PC-3 (cell line): Measurements from ENCODE around the gene CDH4. TPM values are rescaled to one million over a fixed set of nuclear protein-coding genes. Genes with fewer than 3 reads are reported as not detected.

Experiments
- ATAC-seq: fragments of 200-7000 bp; cut with Tn5 transposase; 2 replicates; pipeline ENCODE4 v1.9.1; 2020; ENCODE audit warnings: mild to moderate bottlenecking, moderate library complexity
- BruUV-seq: library from RNA; stranded (reverse); fragments of 400-500 nt; replicated peaks from 2 replicates; lab custom pipeline; 2021; lab: Mats Ljungman, UMichigan
- CTCF ChIA-PET: fragments of 300-600 bp; sonication (Branson Sonifier 250); formaldehyde crosslinking; loops from one replicate; lab custom pipeline; 2022; ENCODE audit warnings: antibody characterized with exemption; lab: Charles Lee
- POLR2A ChIA-PET: fragments of 300-600 bp; sonication (Branson Sonifier 250); formaldehyde crosslinking; loops from one replicate; lab custom pipeline; 2022; ENCODE audit warnings: antibody characterized with exemption; ENCODE audit not compliant: unreplicated experiment; lab: Charles Lee
- DNase-seq: peaks from one replicate; pipeline ENCODE4 v3.0.0-alpha.2; 2015
- H2AFZ ChIP-seq: fragments of 300-600 bp; sonication (generic); 2 replicates; pipeline ENCODE4 v1.6.0; 2016; ENCODE audit warnings: antibody characterized with exemption, low read length
- H3F3A ChIP-seq: fragments of 300-600 bp; sonication (generic); one replicate; pipeline ENCODE4 v1.6.0; 2017; ENCODE audit warnings: antibody characterized with exemption, low read length, control low read depth, mild to moderate bottlenecking; ENCODE audit not compliant: unreplicated experiment
- H3K27ac ChIP-seq: fragments of 300-600 bp; sonication (generic); 2 replicates; pipeline ENCODE4 v1.5.1; 2016; ENCODE audit warnings: mild to moderate bottlenecking, low read length
- H3K27me3 ChIP-seq: fragments of 300-600 bp; sonication (generic); 2 replicates; pipeline ENCODE4 v1.6.1; 2016; ENCODE audit warnings: low read length, mixed read lengths
- H3K36me3 ChIP-seq: fragments of 300-600 bp; sonication (generic); 2 replicates; pipeline ENCODE4 v1.6.1; 2016; ENCODE audit warnings: low read depth, mixed run types, low read length, mixed read lengths
- H3K4me1 ChIP-seq: fragments of 300-600 bp; sonication (generic); 2 replicates; pipeline ENCODE4 v1.5.1; 2016; ENCODE audit warnings: low read length; ENCODE audit not compliant: insufficient read depth
- H3K4me2 ChIP-seq: fragments of 300-600 bp; sonication (generic); 2 replicates; pipeline ENCODE4 v1.6.0; 2016; ENCODE audit warnings: low read length
- H3K4me3 ChIP-seq: fragments of 300-600 bp; sonication (generic); 2 replicates; pipeline ENCODE4 v1.5.1; 2016; ENCODE audit warnings: mild to moderate bottlenecking, low read length, mixed read lengths
- H3K79me2 ChIP-seq: fragments of 300-600 bp; sonication (generic); 2 replicates; pipeline ENCODE4 v1.6.1; 2017; ENCODE audit warnings: low read length, mixed read lengths
- H3K9ac ChIP-seq: fragments of 300-600 bp; sonication (generic); 2 replicates; pipeline ENCODE4 v1.6.0; 2016; ENCODE audit warnings: mild to moderate bottlenecking, low read length
- H3K9me2 ChIP-seq: fragments of 300-600 bp; sonication (generic); replicated peaks from 2 replicates; pipeline ENCODE4 v1.6.1; 2016; ENCODE audit warnings: mixed run types, low read length, mixed read lengths
- H3K9me3 ChIP-seq: fragments of 300-600 bp; sonication (generic); 2 replicates; pipeline ENCODE4 v1.6.1; 2016; ENCODE audit warnings: low read length, mixed read lengths
- H4K20me1 ChIP-seq: fragments of 300-600 bp; sonication (generic); 2 replicates; pipeline ENCODE4 v1.6.1; 2016; ENCODE audit warnings: low read length, mixed read lengths
- CTCF ChIP-seq: fragments of 300-600 bp; sonication (generic); conservative IDR thresholded peaks from 2 replicates; pipeline ENCODE4 v1.5.1; 2017; ENCODE audit warnings: antibody characterized with exemption, low read depth, mild to moderate bottlenecking, low read length
- EZH2 ChIP-seq: fragments of 300-600 bp; sonication (generic); IDR thresholded peaks from one replicate; pipeline ENCODE4 v1.6.1; 2017; ENCODE audit warnings: antibody characterized with exemption, mild to moderate bottlenecking, low read length; ENCODE audit not compliant: unreplicated experiment
- EZH2phosphoT487 ChIP-seq: fragments of 300-600 bp; sonication (generic); IDR thresholded peaks from 2 replicates; pipeline ENCODE4 v1.6.1; 2018; ENCODE audit warnings: mild to moderate bottlenecking, antibody characterized with exemption, low read length, borderline replicate concordance
- intact Hi-C: fragments of 100-400 bp; cut with micrococcal nuclease; formaldehyde crosslinking; loops from 2 replicates; pipeline ENCODE4 v1.9.0; 2023
- total RNA-seq: library from RNA; depleted of rRNA; stranded (reverse); fragments of >200 nt; gene quantifications from 2 replicates; pipeline ENCODE4 v1.2.3, GENCODE V29; 2014

CDH4 gene
- total RNA-seq, 1 experiment from 2014 or later: not detected

GRCh38 chr20:61298661-61299060 lies 46.6 kb downstream of the CDH4 start:
- TF ChIP-seq EZH2phosphoT487: no peak
- TF ChIP-seq CTCF: no peak
- TF ChIP-seq EZH2: no peak
- POLR2A ChIA-PET: no interaction called here
- Histone ChIP-seq H3K36me3 (no peaks in the 10 kb centered on the region), H3K4me3 (no peak overlapping the region), H3F3A (no peaks in the 10 kb centered on the region), H3K9me3 (no peaks in the 10 kb centered on the region), H3K9me2 (no peaks in the 10 kb centered on the region), H3K9ac (no peak overlapping the region), H3K79me2 (no peaks in the 10 kb centered on the region), H3K4me2 (no peak overlapping the region), H3K27ac (no peak overlapping the region), H3K4me1 (no peaks in the 10 kb centered on the region), H3K27me3 (peaks cover 20% of the 10 kb centered on the region), H2AFZ (no peak overlapping the region), H4K20me1 (no peaks in the 10 kb centered on the region)
- CTCF ChIA-PET: no interaction called here
- no TSS peak for BruUV-seq
- ATAC-seq (no peak), DNase-seq (no peak)
- intact Hi-C loops: no loop called here

- Histone ChIP-seq H3K9me2 (no peaks in the 10 kb centered on the region), H3K9me3 (no peaks in the 10 kb centered on the region), H3K36me3 (no peaks in the 10 kb centered on the region), H3K27ac (no peak overlapping the region), H3K4me1 (no peaks in the 10 kb centered on the region), H3F3A (no peaks in the 10 kb centered on the region), H3K9ac (no peak overlapping the region), H3K27me3 (peaks cover 20% of the 10 kb centered on the region), H4K20me1 (no peaks in the 10 kb centered on the region), H3K79me2 (no peaks in the 10 kb centered on the region), H3K4me3 (no peak overlapping the region), H3K4me2 (no peak overlapping the region), H2AFZ (no peak overlapping the region)
- DNase-seq (no peak), ATAC-seq (no peak)
- TF ChIP-seq EZH2 (no peak), CTCF (no peak), EZH2phosphoT487 (no peak)
- ChIA-PET POLR2A (no interaction called here), CTCF (no interaction called here)
- intact Hi-C loops: no loop called here
- BruUV-seq: no TSS peak
These were observed 47.0 kb downstream of the CDH4 start for GRCh38 chr20:61299104-61299503.

- intact Hi-C loops: no loop called here
- H3K9me2 ChIP-seq: no peaks in the 10 kb centered on the region
- H3K9ac ChIP-seq: no peak overlapping the region
- no peaks in the 10 kb centered on the region for H3K9me3 ChIP-seq
- H3K36me3 ChIP-seq: no peaks in the 10 kb centered on the region
- ATAC-seq: no peak
- ChIA-PET POLR2A (no interaction called here), CTCF (no interaction called here)
- no peak overlapping the region for H3K4me2 ChIP-seq
- no TSS peak for BruUV-seq
- no peaks in the 10 kb centered on the region for H3K79me2 ChIP-seq
- no peak overlapping the region for H2AFZ ChIP-seq
- no peak overlapping the region for H3K4me3 ChIP-seq
- no peak overlapping the region for H3K27ac ChIP-seq
- H3K4me1 ChIP-seq: no peaks in the 10 kb centered on the region
- H3F3A ChIP-seq: no peaks in the 10 kb centered on the region
- TF ChIP-seq EZH2phosphoT487: no peak
- TF ChIP-seq CTCF: no peak
- DNase-seq: no peak
- no peaks in the 10 kb centered on the region for H4K20me1 ChIP-seq
- peaks cover 20% of the 10 kb centered on the region for H3K27me3 ChIP-seq
These were observed 47.6 kb downstream of the CDH4 start for GRCh38 chr20:61299618-61300017.
